OCI-LY7 (cell line): ENCODE results near the gene SERPIND1. TPM values are rescaled to one million over a fixed set of nuclear protein-coding genes. Genes with fewer than 3 reads are reported as not detected.

Source experiments
- BruUV-seq: library from RNA; stranded (reverse); fragments of 400-500 nt; replicated peaks from 2 replicates; lab custom pipeline; 2021; lab: Mats Ljungman, UMichigan
- CTCF ChIA-PET: fragments of 300-600 bp; sonication (Branson Sonifier 250); formaldehyde crosslinking; loops from one replicate; lab custom pipeline; 2022; ENCODE audit warnings: antibody characterized with exemption; ENCODE audit not compliant: unreplicated experiment; lab: Charles Lee
- POLR2A ChIA-PET: fragments of 300-600 bp; sonication (Branson Sonifier 250); formaldehyde crosslinking; loops from one replicate; lab custom pipeline; 2022; ENCODE audit warnings: antibody characterized with exemption; lab: Charles Lee
- DNase-seq: peaks from one replicate; pipeline ENCODE4 v3.0.0-alpha.2; 2015; ENCODE audit warnings: low spot score
- H2AFZ ChIP-seq: fragments of 200-600 bp; sonication (generic), shearing (Covaris generic); 2 replicates; pipeline ENCODE4 v1.6.1; 2014; ENCODE audit warnings: mild to moderate bottlenecking, antibody characterized with exemption, low read length, moderate library complexity
- H3K27ac ChIP-seq: fragments of 200-600 bp; sonication (generic); 2 replicates; pipeline ENCODE4 v1.5.1; 2014; ENCODE audit warnings: mixed run types, low read depth, mild to moderate bottlenecking, moderate library complexity, low read length, inconsistent platforms; ENCODE audit not compliant: poor library complexity, severe bottlenecking
- H3K36me3 ChIP-seq: fragments of 200-600 bp; sonication (generic); 2 replicates; pipeline ENCODE4 v1.6.1; 2014; ENCODE audit warnings: mild to moderate bottlenecking, antibody characterized with exemption, low read length, moderate library complexity, mixed read lengths; ENCODE audit not compliant: insufficient read depth
- H3K4me1 ChIP-seq: fragments of 200-600 bp; sonication (generic); 2 replicates; pipeline ENCODE4 v1.5.1; 2014; ENCODE audit warnings: mild to moderate bottlenecking, low read length; ENCODE audit not compliant: insufficient read depth, poor library complexity, severe bottlenecking
- H3K4me2 ChIP-seq: fragments of 200-600 bp; sonication (generic); 2 replicates; pipeline ENCODE4 v1.6.1; 2014; ENCODE audit warnings: mild to moderate bottlenecking, low read length
- H3K4me3 ChIP-seq: fragments of 200-600 bp; sonication (generic); 2 replicates; pipeline ENCODE4 v1.5.1; 2014; ENCODE audit warnings: mild to moderate bottlenecking, low read depth, low read length; ENCODE audit not compliant: poor library complexity, severe bottlenecking
- H3K79me2 ChIP-seq: fragments of 200-600 bp; sonication (generic); 2 replicates; pipeline ENCODE4 v1.6.1; 2016; ENCODE audit warnings: low read depth, mild to moderate bottlenecking, low read length, moderate library complexity, mixed read lengths; ENCODE audit not compliant: insufficient read depth
- H3K9me2 ChIP-seq: fragments of 200-600 bp; sonication (generic); 2 replicates; pipeline ENCODE4 v1.6.1; 2016; ENCODE audit warnings: mild to moderate bottlenecking, low read length, mixed read lengths; ENCODE audit not compliant: insufficient read depth
- H3K9me3 ChIP-seq: fragments of 200-600 bp; sonication (generic); 2 replicates; pipeline ENCODE4 v1.6.1; 2014; ENCODE audit warnings: mild to moderate bottlenecking, mixed run types, low read length, mixed read lengths
- H4K20me1 ChIP-seq: fragments of 200-600 bp; sonication (generic); 2 replicates; pipeline ENCODE4 v1.6.1; 2014; ENCODE audit warnings: mild to moderate bottlenecking, antibody characterized with exemption, low read length, moderate library complexity, mixed read lengths; ENCODE audit not compliant: insufficient read depth
- EZH2phosphoT487 ChIP-seq: fragments of 200-600 bp; sonication (generic); IDR thresholded peaks from 2 replicates; pipeline ENCODE4 v1.6.1; 2018; ENCODE audit warnings: low read depth, borderline replicate concordance, mild to moderate bottlenecking, mixed run types, antibody characterized with exemption, low read length, moderate library complexity, mixed read lengths
- intact Hi-C: fragments of 100-400 bp; cut with micrococcal nuclease; formaldehyde crosslinking; loops from one replicate; pipeline ENCODE4 v1.10.0; 2022; ENCODE audit not compliant: unreplicated experiment
- total RNA-seq, 2 experiments: library from RNA; depleted of rRNA in 1 of 2; stranded (reverse); fragments of >200 nt in 1 of 2; shearing (Covaris generic) in 1 of 2; gene quantifications; 2 replicates each; pipeline ENCODE4 v1.2.3, GENCODE V29; 2014 to 2022
- TF ChIP-seq, protein P1 (sequence below): fragments of 200-600 bp; sonication (generic); conservative IDR thresholded peaks from 2 replicates; pipeline ENCODE4 v1.5.1; 2014; ENCODE audit warnings: mild to moderate bottlenecking, antibody characterized with exemption, low read length, moderate library complexity, mixed read lengths

Gene SERPIND1
- total RNA-seq, 2 experiments from 2014 or later, result not detected

DNA sequence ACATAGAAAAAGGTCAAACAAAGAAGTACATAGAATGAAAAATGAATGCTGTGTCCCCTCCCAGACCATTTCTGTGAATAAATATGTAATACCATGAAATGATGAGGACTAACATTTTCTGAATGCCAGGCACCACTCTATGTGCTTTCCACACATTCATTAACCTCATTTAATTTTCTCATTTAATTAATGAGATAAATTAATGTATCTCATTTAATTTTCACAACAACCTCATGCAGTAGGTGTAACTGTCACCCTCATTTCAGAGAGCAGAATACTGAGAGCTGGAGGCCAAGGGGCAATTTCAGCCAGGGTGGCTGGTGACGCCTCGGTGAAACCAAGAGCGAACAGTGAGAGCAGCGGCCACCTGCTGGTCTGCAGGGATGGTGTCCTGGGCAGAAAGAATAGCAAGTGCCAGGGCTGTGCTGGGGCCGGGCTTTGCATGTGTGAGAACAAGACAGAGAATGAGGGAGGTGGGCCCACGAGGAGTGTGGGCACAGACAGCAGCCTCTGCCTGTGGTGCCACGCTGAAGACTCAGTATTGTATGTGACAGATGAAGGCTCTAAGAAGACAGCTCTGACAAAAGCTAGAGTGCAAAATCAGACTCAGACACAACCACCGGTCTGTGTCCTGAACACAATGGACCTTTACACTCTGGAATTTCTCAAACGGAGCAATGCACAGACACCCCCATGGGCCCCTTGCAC, 1.8 kb upstream of the SERPIND1 start:
- no peak overlapping the region for H3K4me2 ChIP-seq
- TF ChIP-seq, protein P1, sequence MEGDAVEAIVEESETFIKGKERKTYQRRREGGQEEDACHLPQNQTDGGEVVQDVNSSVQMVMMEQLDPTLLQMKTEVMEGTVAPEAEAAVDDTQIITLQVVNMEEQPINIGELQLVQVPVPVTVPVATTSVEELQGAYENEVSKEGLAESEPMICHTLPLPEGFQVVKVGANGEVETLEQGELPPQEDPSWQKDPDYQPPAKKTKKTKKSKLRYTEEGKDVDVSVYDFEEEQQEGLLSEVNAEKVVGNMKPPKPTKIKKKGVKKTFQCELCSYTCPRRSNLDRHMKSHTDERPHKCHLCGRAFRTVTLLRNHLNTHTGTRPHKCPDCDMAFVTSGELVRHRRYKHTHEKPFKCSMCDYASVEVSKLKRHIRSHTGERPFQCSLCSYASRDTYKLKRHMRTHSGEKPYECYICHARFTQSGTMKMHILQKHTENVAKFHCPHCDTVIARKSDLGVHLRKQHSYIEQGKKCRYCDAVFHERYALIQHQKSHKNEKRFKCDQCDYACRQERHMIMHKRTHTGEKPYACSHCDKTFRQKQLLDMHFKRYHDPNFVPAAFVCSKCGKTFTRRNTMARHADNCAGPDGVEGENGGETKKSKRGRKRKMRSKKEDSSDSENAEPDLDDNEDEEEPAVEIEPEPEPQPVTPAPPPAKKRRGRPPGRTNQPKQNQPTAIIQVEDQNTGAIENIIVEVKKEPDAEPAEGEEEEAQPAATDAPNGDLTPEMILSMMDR, result no peak
- no peak for TF ChIP-seq EZH2phosphoT487
- CTCF ChIA-PET, result no interaction called here

DNA sequence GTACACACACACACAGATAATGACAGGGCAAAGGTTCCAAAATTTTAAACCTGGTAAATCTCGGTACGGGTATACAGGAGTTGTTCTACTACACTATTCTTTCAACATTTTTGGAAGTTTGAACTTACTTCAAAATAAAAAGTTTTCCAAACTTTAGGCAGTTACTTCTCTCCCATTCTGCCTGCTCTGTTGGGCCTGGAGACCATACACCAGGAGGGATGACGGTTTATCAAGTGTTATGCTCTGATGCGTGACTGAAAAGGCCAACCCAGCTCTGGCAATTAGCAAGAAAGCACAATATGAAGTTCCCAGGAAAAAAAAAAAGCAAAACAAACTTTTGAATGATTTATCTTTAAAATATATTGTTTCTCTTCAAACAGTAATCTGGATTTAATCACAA, 969 bp downstream of the SERPIND1 start:
- no peak overlapping the region for H3K4me2 ChIP-seq
- no peaks in the 10 kb centered on the region for H3K79me2 ChIP-seq
- ChIA-PET CTCF (interaction anchor here (0.6 kb wide), 1 partner anchor 16 kb away, joined by 3 read pairs; no protein-coding TSS in a partner anchor), POLR2A (no interaction called here)
- DNase-seq, result no peak
- intact Hi-C loops, result no loop called here
- BruUV-seq, result no TSS peak
- TF ChIP-seq, protein P1, result no peak
- TF ChIP-seq EZH2phosphoT487, result no peak
- peaks cover 4% of the 10 kb centered on the region; the same call in 1 of the 2 replicates for H3K36me3 ChIP-seq
- peaks cover 1% of the 10 kb centered on the region for H3K4me1 ChIP-seq
- H2AFZ ChIP-seq, result no peak overlapping the region
- H3K9me3 ChIP-seq, result no peaks in the 10 kb centered on the region
- H3K27ac ChIP-seq, result no peak overlapping the region
- H3K9me2 ChIP-seq, result no peaks in the 10 kb centered on the region
- H4K20me1 ChIP-seq, result no peaks in the 10 kb centered on the region
- no peak overlapping the region for H3K4me3 ChIP-seq

More for the DNA sequence above, 1.8 kb upstream of the SERPIND1 start:
- Histone ChIP-seq H3K36me3 (peaks cover 10% of the 10 kb centered on the region), H3K4me1 (peaks cover 6% of the 10 kb centered on the region), H3K27ac (no peak overlapping the region), H2AFZ (no peak overlapping the region), H3K9me2 (no peaks in the 10 kb centered on the region), H3K79me2 (no peaks in the 10 kb centered on the region), H3K9me3 (no peaks in the 10 kb centered on the region), H4K20me1 (no peaks in the 10 kb centered on the region), H3K4me3 (no peak overlapping the region)
- BruUV-seq, result no TSS peak
- no peak for DNase-seq
- POLR2A ChIA-PET, result no interaction called here
- intact Hi-C loops, result no loop called here

DNA sequence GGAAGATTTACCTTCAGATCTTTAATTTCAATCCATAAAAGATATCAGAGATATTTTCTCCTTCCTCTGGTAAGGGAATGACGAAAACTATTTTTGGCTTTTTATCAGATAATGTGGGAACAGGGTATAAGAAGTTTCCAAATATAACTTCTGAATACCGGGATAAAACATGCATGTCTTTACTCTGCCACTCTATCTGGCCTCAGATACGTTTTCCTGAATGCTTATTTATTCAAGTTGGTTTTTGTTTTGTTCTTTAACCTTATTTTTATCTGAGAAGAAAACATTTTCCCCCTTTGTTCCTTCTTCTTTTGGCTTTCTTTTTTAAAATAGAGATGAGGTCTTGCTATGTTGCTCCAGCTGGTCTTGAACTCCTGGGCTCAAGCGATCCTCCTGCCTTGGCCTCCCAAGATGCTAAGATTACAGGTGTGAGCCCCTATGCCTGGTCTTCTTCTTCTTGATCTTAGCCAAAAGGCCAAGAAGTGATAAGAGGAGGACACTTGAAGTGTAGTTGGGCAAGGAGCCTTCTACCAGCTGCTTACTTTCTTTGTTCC, 1.5 kb downstream of the SERPIND1 start:
- H3K4me1 ChIP-seq, result no peaks in the 10 kb centered on the region
- H3K9me2 ChIP-seq, result no peaks in the 10 kb centered on the region
- H3K4me3 ChIP-seq, result no peak overlapping the region
- no peak overlapping the region for H2AFZ ChIP-seq
- CTCF ChIA-PET, result interaction anchor here (0.6 kb wide), 1 partner anchor 16 kb away, joined by 3 read pairs; no protein-coding TSS in a partner anchor
- TF ChIP-seq, protein P1, result no peak
- TF ChIP-seq EZH2phosphoT487, result no peak
- H3K36me3 ChIP-seq, result peaks cover 4% of the 10 kb centered on the region; the same call in 1 of the 2 replicates
- no peak overlapping the region for H3K4me2 ChIP-seq
- no peak for DNase-seq
- no peaks in the 10 kb centered on the region for H3K79me2 ChIP-seq
- intact Hi-C loops, result no loop called here
- no peak overlapping the region for H3K27ac ChIP-seq
- no peaks in the 10 kb centered on the region for H3K9me3 ChIP-seq
- no TSS peak for BruUV-seq
- POLR2A ChIA-PET, result no interaction called here
- no peaks in the 10 kb centered on the region for H4K20me1 ChIP-seq
